Stimulated activated CD8-positive, alpha-beta memory T cell treated with anti-CD3 and anti-CD28 coated beads, Interleukin-4, amount 100 ng/mL, for 1 hour (primary cell): ENCODE results near the gene TGFB2.

ENCODE experiments used
- DNase-seq, 2 donors: peaks; one replicate each; pipeline ENCODE4 v3.0.0-alpha.2; 2020; ENCODE audit warnings: low read depth in 2 of 2, low spot score in 1 of 2

The TGFB2 gene

DNA sequence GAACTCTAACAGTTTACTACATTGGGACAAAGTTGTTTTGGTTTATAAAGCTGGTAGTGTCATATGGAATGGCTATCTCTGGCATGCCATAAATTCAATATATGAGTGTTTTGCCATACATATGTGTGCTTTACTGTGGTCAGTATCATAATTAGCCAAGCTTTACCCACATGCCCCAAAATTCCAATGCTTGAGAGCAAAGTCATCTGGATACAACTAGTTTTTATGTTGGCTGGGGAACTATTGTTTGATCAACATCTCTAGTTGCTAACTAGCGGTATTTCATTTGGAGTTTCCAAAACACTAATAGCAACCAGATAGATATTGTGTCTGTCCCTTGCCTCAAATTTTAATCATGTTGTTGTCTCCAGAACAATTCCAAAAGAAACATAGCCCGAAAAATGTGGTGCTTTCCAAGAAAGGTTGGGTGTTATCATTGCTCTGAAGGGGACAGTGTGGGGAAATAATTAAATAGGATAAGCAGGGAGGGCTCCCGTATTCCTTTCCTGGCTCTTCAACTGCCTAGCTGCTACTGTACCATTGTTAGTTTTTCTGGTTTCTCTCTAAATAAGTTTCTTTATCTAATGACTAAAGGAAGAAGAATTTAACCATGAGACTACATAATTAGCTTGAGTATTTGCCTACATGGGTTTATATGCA is 136.1 kb downstream of the TGFB2 start:
- DNase-seq = no peak

DNA sequence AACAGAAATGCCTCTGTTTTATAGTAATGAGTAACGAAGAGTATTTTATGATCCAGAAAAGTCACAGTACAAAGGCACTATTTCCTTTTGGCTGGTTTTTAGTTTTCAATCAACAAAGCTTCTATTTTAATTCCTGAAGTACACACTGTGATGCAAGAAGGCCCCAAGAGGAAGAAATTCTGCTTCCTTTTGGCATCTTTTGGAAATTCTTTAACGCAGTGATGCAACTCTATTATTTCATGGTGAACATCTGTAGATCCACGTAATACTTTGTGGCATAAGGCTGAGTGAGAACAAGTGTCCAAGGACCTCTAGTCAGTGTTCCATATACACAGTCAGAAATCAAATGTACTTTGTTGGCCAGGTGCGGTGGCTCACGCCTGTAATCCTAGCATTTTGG is 137.5 kb downstream of the TGFB2 start:
- no peak for DNase-seq

GRCh38 chr1:218485241-218485928 is 140.2 kb downstream of the TGFB2 start:
- DNase-seq = no peak

DNA sequence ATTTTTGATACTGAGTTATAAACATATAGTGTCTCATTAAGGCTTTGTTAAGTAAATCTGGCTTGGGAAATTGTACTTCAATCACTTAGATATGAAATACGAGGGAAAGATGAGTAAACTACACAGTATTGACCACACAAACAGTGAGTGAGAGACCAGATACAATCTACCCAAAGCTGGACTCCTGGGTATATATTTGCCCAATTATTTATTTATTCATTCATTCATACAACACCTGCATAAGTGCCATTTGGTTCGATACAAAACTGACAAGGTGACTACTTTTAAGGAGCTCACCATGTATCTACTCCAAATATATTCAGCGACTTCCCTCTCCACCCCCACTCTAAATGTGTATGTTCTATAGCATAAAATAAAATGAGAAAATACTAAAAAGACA is 143.4 kb downstream of the TGFB2 start:
- no peak for DNase-seq

DNA sequence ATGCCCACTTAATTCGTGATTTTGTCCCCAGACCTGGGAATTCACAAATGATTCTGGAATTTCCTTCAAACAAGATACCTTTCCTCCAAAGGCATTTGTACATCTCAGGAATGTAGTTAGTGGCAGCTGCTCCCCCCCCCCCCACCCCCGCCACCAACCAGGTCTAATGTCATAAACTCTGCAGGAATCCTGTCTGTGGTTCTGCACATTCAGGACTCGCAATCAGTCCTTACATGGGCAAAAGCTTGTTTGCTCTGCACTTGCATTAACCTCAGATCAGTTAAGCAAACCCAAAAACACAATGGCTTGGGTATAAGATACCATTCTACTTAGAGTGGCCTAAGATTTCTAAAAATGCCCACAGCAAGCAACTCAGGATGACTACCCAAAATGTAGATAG is 143.8 kb downstream of the TGFB2 start:
- no peak for DNase-seq

- DNase-seq = no peak
These were observed 145.3 kb downstream of the TGFB2 start for GRCh38 chr1:218490406-218490922.

- no peak for DNase-seq
These were observed 147.7 kb downstream of the TGFB2 start for GRCh38 chr1:218492874-218493273.

GRCh38 chr1:218493986-218494385 is 148.8 kb downstream of the TGFB2 start:
- DNase-seq = no peak
